Keratinocyte (primary cell): Measurements from ENCODE around the gene POC5. TPM values are rescaled to one million over a fixed set of nuclear protein-coding genes. Genes with fewer than 3 reads are reported as not detected.

ENCODE experiments used
- DNase-seq: peaks from one replicate; pipeline ENCODE4 v3.0.0-alpha.2; 2011; ENCODE audit warnings: low read depth, missing footprints, low spot score
- FAIRE-seq: peaks from 2 replicates; lab custom pipeline; 2011; peaks lifted over from hg19 to GRCh38; lab: Jason Lieb, UNC
- H2AFZ ChIP-seq: 2 replicates; pipeline ENCODE4 v1.6.0; 2012; ENCODE audit warnings: low read length, control low read depth, inconsistent platforms; ENCODE audit not compliant: control insufficient read depth
- H3K27ac ChIP-seq: 2 replicates; pipeline ENCODE4 v1.5.1; 2011; ENCODE audit warnings: low read length; ENCODE audit not compliant: control insufficient read depth, insufficient read depth
- H3K27me3 ChIP-seq: 3 replicates; pipeline ENCODE4 v1.6.0; 2011; ENCODE audit warnings: low read length; ENCODE audit not compliant: control insufficient read depth, insufficient read depth; ENCODE audit errors: extremely low read depth
- H3K36me3 ChIP-seq, 2 experiments: 2 replicates in 1 of 2; 3 replicates in 1 of 2; pipeline ENCODE4 v1.5.1; 2011; ENCODE audit warnings: low read length in 2 of 2, mild to moderate bottlenecking in 1 of 2; ENCODE audit not compliant: control insufficient read depth in 2 of 2, insufficient read depth in 2 of 2; ENCODE audit errors: extremely low read depth in 1 of 2
- H3K4me1 ChIP-seq: 3 replicates; pipeline ENCODE4 v1.5.1; 2011; ENCODE audit warnings: low read length; ENCODE audit not compliant: control insufficient read depth, insufficient read depth; ENCODE audit errors: extremely low read depth
- H3K4me2 ChIP-seq: 3 replicates; pipeline ENCODE4 v1.6.0; 2011; ENCODE audit warnings: low read depth, low read length; ENCODE audit not compliant: control insufficient read depth, insufficient read depth; ENCODE audit errors: extremely low read depth
- H3K4me3 ChIP-seq, 3 experiments: fragments of 200-600 bp in 1 of 3; sonication (generic) in 1 of 3; 2 replicates in 2 of 3; 3 replicates in 1 of 3; pipeline ENCODE4 v1.5.1; 2011 to 2016; ENCODE audit warnings: low read length in 3 of 3, mild to moderate bottlenecking in 3 of 3, control low read depth in 2 of 3, inconsistent platforms in 1 of 3, low read depth in 1 of 3, mixed read lengths in 1 of 3, mixed run types in 1 of 3, moderate library complexity in 1 of 3; ENCODE audit not compliant: control insufficient read depth in 2 of 3, insufficient read depth in 2 of 3; ENCODE audit errors: extremely low read depth in 1 of 3
- H3K79me2 ChIP-seq: 2 replicates; pipeline ENCODE4 v1.6.0; 2012; ENCODE audit warnings: low read length; ENCODE audit not compliant: control insufficient read depth, insufficient read depth
- H3K9ac ChIP-seq: 3 replicates; pipeline ENCODE4 v1.6.0; 2011; ENCODE audit warnings: low read length; ENCODE audit not compliant: control insufficient read depth, insufficient read depth; ENCODE audit errors: extremely low read depth
- H3K9me1 ChIP-seq: 3 replicates; pipeline ENCODE4 v1.6.0; 2011; ENCODE audit warnings: low read length; ENCODE audit not compliant: control insufficient read depth, insufficient read depth; ENCODE audit errors: extremely low read depth
- H3K9me3 ChIP-seq: 2 replicates; pipeline ENCODE4 v1.5.1; 2012; ENCODE audit warnings: low read depth, low read length; ENCODE audit not compliant: control insufficient read depth
- H4K20me1 ChIP-seq: 3 replicates; pipeline ENCODE4 v1.6.0; 2011; ENCODE audit warnings: low read length; ENCODE audit not compliant: control insufficient read depth, insufficient read depth; ENCODE audit errors: extremely low read depth
- CTCF ChIP-seq, 3 experiments: IDR thresholded peaks in 1 of 3; conservative IDR thresholded peaks in 1 of 3; optimal IDR thresholded peaks in 1 of 3; 2 replicates in 2 of 3; 3 replicates in 1 of 3; pipeline versions ENCODE3 to v1.5.1; 2011; ENCODE audit warnings: low read length in 3 of 3, mild to moderate bottlenecking in 3 of 3, moderate library complexity in 2 of 3, control low read depth in 1 of 3, inconsistent platforms in 1 of 3; ENCODE audit not compliant: insufficient read depth in 2 of 3; ENCODE audit errors: extremely low read depth in 1 of 3
- EZH2 ChIP-seq: IDR thresholded peaks from one replicate; pipeline ENCODE4 v1.6.1; 2012; ENCODE audit warnings: inconsistent platforms, mild to moderate bottlenecking, low read length, moderate library complexity
- dilution Hi-C: fragments of 300-500 bp; cut with MboI; formaldehyde crosslinking; loops from one replicate; pipeline ENCODE4 v1.7.0; 2020; ENCODE audit warnings: low sequenced_read_pairs; ENCODE audit not compliant: extremely low pct_ligation_motif_present
- polyA plus RNA-seq, 5 experiments: library from polyadenylated mRNA; depleted of rRNA in 3 of 5; stranded (reverse) in 3 of 5; stranded (forward) in 1 of 5; unstranded in 1 of 5; fragments of >200 nt; gene quantifications; 1 replicate in 1 of 5; 2 replicates in 3 of 5; 3 replicates in 1 of 5; pipeline versions ENCODE4 v1.2.1 to v1.2.3, GENCODE V29; 2011 to 2012; ENCODE audit warnings: missing spikeins in 2 of 5, low read depth in 1 of 5, low replicate concordance in 1 of 5

POC5 gene
- polyA plus RNA-seq, 1 donor (not counting 4 experiments of a cell fraction or from before 2014, with no cell fraction given): 10.4 TPM

GRCh38 chr5:75707911-75708509 is 9.2 kb downstream of the POC5 start:
- no peak overlapping the region for H3K27ac ChIP-seq
- dilution Hi-C loops: no loop called here
- DNase-seq: no peak
- H3K79me2 ChIP-seq: no peaks in the 10 kb centered on the region
- H3K9me3 ChIP-seq: no peaks in the 10 kb centered on the region
- TF ChIP-seq EZH2 (no peak), CTCF (optimal IDR thresholded peaks at IDR 0.05 in 1 of 3, IDR thresholded peaks at IDR 0.05 in 1 of 3, conservative IDR thresholded peaks at IDR 0.05 in 1 of 3; ENCODE audit: extremely low read depth in 1 of 3, insufficient read depth in 2 of 3, low read length in 3 of 3) (no peak)
- no peaks in the 10 kb centered on the region for H4K20me1 ChIP-seq
- no peaks in the 10 kb centered on the region for H3K27me3 ChIP-seq
- no peak overlapping the region for H3K4me3 ChIP-seq
- H3K9ac ChIP-seq: no peak overlapping the region
- H3K4me1 ChIP-seq: no peaks in the 10 kb centered on the region
- FAIRE-seq: no peak
- no peaks in the 10 kb centered on the region for H3K36me3 ChIP-seq
- H3K4me2 ChIP-seq: no peak overlapping the region
- no peak overlapping the region for H2AFZ ChIP-seq
- H3K9me1 ChIP-seq: no peaks in the 10 kb centered on the region

- H3K9ac ChIP-seq: no peak overlapping the region
- H3K4me2 ChIP-seq: no peak overlapping the region
- no peak overlapping the region for H3K4me3 ChIP-seq
- no peaks in the 10 kb centered on the region for H3K9me3 ChIP-seq
- no peaks in the 10 kb centered on the region for H3K9me1 ChIP-seq
- H3K27ac ChIP-seq: no peak overlapping the region
- no peak overlapping the region for H2AFZ ChIP-seq
- no peak for DNase-seq
- dilution Hi-C loops: no loop called here
- FAIRE-seq: no peak
- no peaks in the 10 kb centered on the region for H4K20me1 ChIP-seq
- TF ChIP-seq CTCF (optimal IDR thresholded peaks at IDR 0.05 in 1 of 3, IDR thresholded peaks at IDR 0.05 in 1 of 3, conservative IDR thresholded peaks at IDR 0.05 in 1 of 3; ENCODE audit: extremely low read depth in 1 of 3, insufficient read depth in 2 of 3, low read length in 3 of 3) (no peak), EZH2 (no peak)
- no peaks in the 10 kb centered on the region for H3K27me3 ChIP-seq
- H3K4me1 ChIP-seq: no peaks in the 10 kb centered on the region
- peaks cover 0 to 4% of the 10 kb centered on the region in 2 experiments for H3K36me3 ChIP-seq
- H3K79me2 ChIP-seq: no peaks in the 10 kb centered on the region
These were observed 10.5 kb downstream of the POC5 start for GRCh38 chr5:75706775-75707174.
